H1 (cell line): ENCODE data around the gene NHSL2. TPM values are rescaled to one million over a fixed set of nuclear protein-coding genes. Genes with fewer than 3 reads are reported as not detected.

Experiments
- CTCF ChIA-PET: fragments of 300-600 bp; sonication (Branson Sonifier 250); formaldehyde crosslinking; loops from one replicate; lab custom pipeline; 2021; ENCODE audit not compliant: partially characterized antibody; lab: Charles Lee
- POLR2A ChIA-PET: fragments of 300-600 bp; sonication (Branson Sonifier 250); formaldehyde crosslinking; loops from one replicate; lab custom pipeline; 2021; ENCODE audit warnings: inconsistent platforms; ENCODE audit not compliant: partially characterized antibody; lab: Charles Lee
- DNase-seq, 2 experiments: peaks; one replicate each; pipeline versions ENCODE4 v3.0.0 to v3.0.0-alpha.2; 2010 to 2022; ENCODE audit warnings: low spot score in 2 of 2, low read depth in 1 of 2, mixed read lengths in 1 of 2
- FAIRE-seq: peaks from 2 replicates; lab custom pipeline; 2011; peaks lifted over from hg19 to GRCh38; lab: Jason Lieb, UNC
- H2AFZ ChIP-seq: 2 replicates; pipeline ENCODE4 v1.8.1; 2012; ENCODE audit warnings: low read length, inconsistent platforms
- H2AK5ac ChIP-seq: 2 replicates; pipeline ENCODE4 v1.6.1; 2013; ENCODE audit warnings: low read depth, low read length
- H2BK120ac ChIP-seq: replicated peaks from 2 replicates; pipeline ENCODE3; 2013; ENCODE audit warnings: low read depth, low read length, inconsistent platforms
- H2BK12ac ChIP-seq: 2 replicates; pipeline ENCODE4 v1.6.1; 2013; ENCODE audit warnings: low read depth, low read length
- H2BK15ac ChIP-seq: 2 replicates; pipeline ENCODE4 v1.6.1; 2013; ENCODE audit warnings: low read length
- H2BK20ac ChIP-seq: 2 replicates; pipeline ENCODE4 v1.6.1; 2013; ENCODE audit warnings: low read length
- H2BK5ac ChIP-seq: 2 replicates; pipeline ENCODE4 v1.6.1; 2013; ENCODE audit warnings: low read depth, low read length
- H3K14ac ChIP-seq: 2 replicates; pipeline ENCODE4 v1.6.1; 2013; ENCODE audit warnings: inconsistent platforms; ENCODE audit not compliant: insufficient read length
- H3K18ac ChIP-seq: 2 replicates; pipeline ENCODE4 v1.6.1; 2013; ENCODE audit warnings: low read length; ENCODE audit errors: extremely low read depth
- H3K23ac ChIP-seq: 2 replicates; pipeline ENCODE4 v1.6.1; 2013; ENCODE audit warnings: inconsistent platforms; ENCODE audit not compliant: insufficient read length
- H3K23me2 ChIP-seq: 2 replicates; pipeline ENCODE4 v1.6.1; 2013; ENCODE audit warnings: low read depth, low read length
- H3K27ac ChIP-seq: 2 replicates; pipeline ENCODE4 v1.6.1; 2011; ENCODE audit warnings: low read depth, low read length, inconsistent platforms
- H3K27me3 ChIP-seq, 4 experiments: replicated peaks in 1 of 4; 1 replicate in 1 of 4; 2 replicates in 3 of 4; pipeline versions ENCODE4 v1.6.1 to v1.8.1; 2011 to 2013; ENCODE audit warnings: low read length in 3 of 4, mild to moderate bottlenecking in 3 of 4, inconsistent platforms in 2 of 4, mixed read lengths in 2 of 4, moderate library complexity in 1 of 4; ENCODE audit not compliant: control insufficient read depth in 3 of 4, insufficient read depth in 3 of 4; ENCODE audit errors: extremely low read depth in 1 of 4
- H3K36me3 ChIP-seq, 4 experiments: 2 replicates each; pipeline versions ENCODE4 v1.6.1 to v1.8.1; 2011 to 2013; ENCODE audit warnings: mild to moderate bottlenecking in 4 of 4, low read length in 3 of 4, moderate library complexity in 2 of 4, control low read depth in 1 of 4, inconsistent platforms in 1 of 4; ENCODE audit not compliant: insufficient read depth in 4 of 4, control insufficient read depth in 2 of 4
- H3K4ac ChIP-seq: replicated peaks from 2 replicates; pipeline ENCODE3; 2013; ENCODE audit warnings: low read length, low read depth, mixed read lengths, inconsistent platforms; ENCODE audit not compliant: insufficient read length
- H3K4me1 ChIP-seq, 4 experiments: replicated peaks in 1 of 4; 1 replicate in 1 of 4; 2 replicates in 3 of 4; pipeline versions ENCODE4 v1.6.1 to v1.8.1; 2011 to 2013; ENCODE audit warnings: low read length in 3 of 4, inconsistent platforms in 2 of 4, mixed read lengths in 1 of 4; ENCODE audit not compliant: insufficient read depth in 4 of 4, control insufficient read depth in 3 of 4
- H3K4me2 ChIP-seq, 2 experiments: 2 replicates each; pipeline versions ENCODE4 v1.6.1 to v1.8.1; 2011 to 2013; ENCODE audit warnings: low read depth in 2 of 2, low read length in 2 of 2, control low read depth in 1 of 2, inconsistent platforms in 1 of 2, mild to moderate bottlenecking in 1 of 2; ENCODE audit not compliant: insufficient read depth in 1 of 2
- H3K4me3 ChIP-seq, 4 experiments: fragments of 200-600, 300-600 bp in 1 of 4; sonication (generic), shearing (Covaris generic), sonication (Bioruptor Twin) in 1 of 4; 2 replicates each; pipeline versions ENCODE4 v1.5.1 to v1.8.1; 2011 to 2016; ENCODE audit warnings: low read length in 4 of 4, low read depth in 3 of 4, control low read depth in 2 of 4, inconsistent platforms in 2 of 4, mild to moderate bottlenecking in 2 of 4, mixed read lengths in 1 of 4, moderate library complexity in 1 of 4; ENCODE audit not compliant: insufficient read depth in 2 of 4; ENCODE audit errors: extremely low read depth in 1 of 4
- H3K56ac ChIP-seq: replicated peaks from 2 replicates; pipeline ENCODE3; 2013; ENCODE audit warnings: low read depth, mild to moderate bottlenecking, mixed read lengths, low read length, inconsistent platforms; ENCODE audit not compliant: insufficient read length
- H3K79me1 ChIP-seq: 2 replicates; pipeline ENCODE4 v1.6.1; 2013; ENCODE audit warnings: low read depth, low read length, control low read depth
- H3K79me2 ChIP-seq, 2 experiments: 2 replicates each; pipeline versions ENCODE4 v1.6.1 to v1.8.1; 2012 to 2013; ENCODE audit warnings: low read length in 2 of 2, mild to moderate bottlenecking in 2 of 2, inconsistent platforms in 1 of 2; ENCODE audit not compliant: insufficient read depth in 2 of 2, control insufficient read depth in 1 of 2
- H3K9ac ChIP-seq, 4 experiments: replicated peaks in 1 of 4; 1 replicate in 1 of 4; 2 replicates in 3 of 4; pipeline versions ENCODE4 v1.6.1 to v1.8.1; 2011 to 2013; ENCODE audit warnings: low read depth in 3 of 4, low read length in 3 of 4, control low read depth in 2 of 4, mild to moderate bottlenecking in 2 of 4, moderate library complexity in 2 of 4, inconsistent platforms in 1 of 4; ENCODE audit errors: extremely low read depth in 1 of 4
- H3K9me3 ChIP-seq, 2 experiments: 2 replicates each; pipeline versions ENCODE4 v1.6.1 to v1.8.1; 2012 to 2013; ENCODE audit warnings: mild to moderate bottlenecking in 2 of 2, moderate library complexity in 2 of 2, control low read depth in 1 of 2, inconsistent platforms in 1 of 2, low read depth in 1 of 2, low read length in 1 of 2, mixed read lengths in 1 of 2; ENCODE audit not compliant: insufficient read depth in 2 of 2
- H4K20me1 ChIP-seq, 2 experiments: replicated peaks in 1 of 2; 2 replicates each; pipeline versions ENCODE3 to v1.8.1; 2011 to 2013; ENCODE audit warnings: inconsistent platforms in 2 of 2, low read length in 2 of 2, mild to moderate bottlenecking in 1 of 2; ENCODE audit not compliant: insufficient read depth in 2 of 2, control insufficient read depth in 1 of 2
- H4K5ac ChIP-seq: 2 replicates; pipeline ENCODE4 v1.6.1; 2013; ENCODE audit warnings: low read length, low read depth, mixed read lengths, inconsistent platforms; ENCODE audit not compliant: insufficient read length
- H4K8ac ChIP-seq: 2 replicates; pipeline ENCODE4 v1.8.0; 2013; ENCODE audit warnings: mild to moderate bottlenecking, moderate library complexity, low read length, inconsistent platforms; ENCODE audit not compliant: insufficient read depth; ENCODE audit errors: extremely low read depth
- H4K91ac ChIP-seq: replicated peaks from 2 replicates; pipeline ENCODE3; 2013; ENCODE audit warnings: low read length, mixed read lengths, inconsistent platforms; ENCODE audit not compliant: insufficient read length
- CBX5 ChIP-seq: fragments of 300-800, 300-1000 bp; sonication (generic); IDR thresholded peaks from 2 replicates; pipeline ENCODE4 v1.7.1; 2016; ENCODE audit warnings: antibody characterized with exemption, low read length, low read depth
- CTCF ChIP-seq, 3 experiments: IDR thresholded peaks; 1 replicate in 2 of 3; 2 replicates in 1 of 3; pipeline versions ENCODE4 v1.5.1 to v1.6.1; 2011; ENCODE audit warnings: low read length in 3 of 3, mild to moderate bottlenecking in 3 of 3, inconsistent platforms in 2 of 3, low read depth in 1 of 3, moderate library complexity in 1 of 3; ENCODE audit not compliant: insufficient read depth in 1 of 3; ENCODE audit errors: control extremely low read depth in 1 of 3
- FOSL1 ChIP-seq: IDR thresholded peaks from 2 replicates; pipeline ENCODE4 v1.6.1; 2011; ENCODE audit warnings: mild to moderate bottlenecking, low read depth, low read length, moderate library complexity; ENCODE audit not compliant: insufficient read depth
- JUN ChIP-seq: IDR thresholded peaks from 2 replicates; pipeline ENCODE4 v1.6.1; 2011; ENCODE audit warnings: low read depth, mild to moderate bottlenecking, improper control_type of control experiment, low read length
- JUND ChIP-seq: IDR thresholded peaks from 2 replicates; pipeline ENCODE4 v1.6.1; 2011; ENCODE audit warnings: mild to moderate bottlenecking, improper control_type of control experiment, low read length
- PHF8 ChIP-seq: fragments of 200-600 bp; sonication (generic); conservative IDR thresholded peaks from 2 replicates; pipeline ENCODE4 v1.7.1; 2012; ENCODE audit warnings: low read depth, mild to moderate bottlenecking, inconsistent platforms, low read length, moderate library complexity
- POU5F1 ChIP-seq: IDR thresholded peaks from 2 replicates; pipeline ENCODE4 v1.6.1; 2011; ENCODE audit warnings: low read depth, mild to moderate bottlenecking, low read length, moderate library complexity
- RNF2 ChIP-seq: fragments of 200-900, 300-1000 bp; sonication (generic); IDR thresholded peaks from 2 replicates; pipeline ENCODE4 v1.7.1; 2016; ENCODE audit warnings: borderline replicate concordance, low read depth, mild to moderate bottlenecking, antibody characterized with exemption, low read length; ENCODE audit not compliant: poor library complexity, severe bottlenecking; ENCODE audit errors: missing control alignments
- SRF ChIP-seq: IDR thresholded peaks from 2 replicates; pipeline ENCODE4 v1.6.1; 2011; ENCODE audit warnings: mild to moderate bottlenecking, low read depth, low read length, moderate library complexity
- SUZ12 ChIP-seq: fragments of 200-600 bp; sonication (generic); IDR thresholded peaks from 2 replicates; pipeline ENCODE4 v1.6.1; 2012; ENCODE audit warnings: mild to moderate bottlenecking, inconsistent platforms, low read length, moderate library complexity, mixed read lengths
- WGBS, 2 experiments: shearing (Covaris generic) in 1 of 2; methylation state at CpG; one replicate each; pipeline versions ENCODE4 v1.1.6 to v1.1.7; 2013 to 2015; ENCODE audit warnings: low lambda C conversion rate in 2 of 2, mixed read lengths in 2 of 2, inconsistent platforms in 1 of 2, low coverage in 1 of 2, missing lambda C conversion rate in 1 of 2; ENCODE audit not compliant: insufficient replicate concordance in 2 of 2, insufficient coverage in 1 of 2, insufficient read length in 1 of 2; ENCODE audit errors: extremely low coverage in 1 of 2, missing lambda C conversion rate in 1 of 2; 5-methylcytosine and 5-hydroxymethylcytosine counted together
- polyA plus RNA-seq, 7 experiments: library from polyadenylated mRNA; depleted of rRNA in 3 of 7; stranded (reverse) in 5 of 7; unstranded in 2 of 7; fragments of >200 nt in 5 of 7; fragments of 200-250 nt in 2 of 7; gene quantifications; 1 replicate in 5 of 7; 2 replicates in 1 of 7; 4 replicates in 1 of 7; pipeline versions ENCODE4 v1.2.1 to v1.2.3, GENCODE V29; 2011 to 2013; ENCODE audit warnings: missing spikeins in 2 of 7, mixed read lengths in 2 of 7
- total RNA-seq: library from RNA; stranded (reverse); fragmentation: NEBNext Ultra II Directional; extraction: Animal tissue kit (Norgen Biotek cat#: 25700); gene quantifications from 2 replicates; pipeline ENCODE4 v1.2.1, GENCODE V29; 2021

Gene NHSL2
- total and polyA plus RNA-seq, 2 of the 8 experiments (the other 6 are each of a cell fraction or from before 2014, with no cell fraction given), result 3.7 to 7.2 TPM

- 100% methylated on average over 3 of the region's 3 CpGs; no CpG with 5 or more reads in 1 of the 2 experiments for WGBS, 2 experiments
- Histone ChIP-seq H2BK120ac (no peak overlapping the region), H3K4me3 (no peak overlapping the region), H3K4ac (no peak overlapping the region), H3K27ac (no peak overlapping the region), H3K23me2 (no peaks in the 10 kb centered on the region), H3K79me1 (no peaks in the 10 kb centered on the region), H3K14ac (no peak overlapping the region), H2BK15ac (no peak overlapping the region), H4K91ac (no peak overlapping the region), H2BK12ac (no peak overlapping the region), H4K8ac (no peak overlapping the region), H3K56ac (no peak overlapping the region), H2AK5ac (no peak overlapping the region), H4K5ac (no peak overlapping the region), H3K18ac (no peak overlapping the region), H3K79me2 (no peaks in the 10 kb centered on the region), H3K36me3 (peaks cover 0 to 2% (median 0%) of the 10 kb centered on the region in 4 experiments; a peak in 1 of 8 replicates), H4K20me1 (peaks cover 0 to 1% of the 10 kb centered on the region in 2 experiments), H3K23ac (no peak overlapping the region), H3K9me3 (no peaks in the 10 kb centered on the region), H2BK20ac (no peak overlapping the region), H3K9ac (no peak overlapping the region), H2AFZ (no peak overlapping the region), H3K27me3 (peaks cover 0 to 2% (median 0%) of the 10 kb centered on the region in 4 experiments; a peak in 3 of 7 replicates), H3K4me1 (peaks cover 0 to 7% (median 1%) of the 10 kb centered on the region in 4 experiments; a peak in 3 of 7 replicates), H2BK5ac (no peak overlapping the region), H3K4me2 (no peak overlapping the region)
- CTCF ChIA-PET, result interaction anchor here (1.1 to 7.3 kb wide), 16 partner anchors 9 to 111 kb away, joined by 3 to 51 read pairs (median 10); partner anchors contain the start of genes NHSL2 and RTL5
- POLR2A ChIA-PET, result interaction anchor here (1.9 kb wide), 1 partner anchor 24 kb away, joined by 6 read pairs; no protein-coding TSS in a partner anchor
- TF ChIP-seq JUND, result no peak
- no peak for TF ChIP-seq CBX5
- no peak for TF ChIP-seq SRF
- TF ChIP-seq JUN, result no peak
- TF ChIP-seq FOSL1, result no peak
- TF ChIP-seq SUZ12, result no peak
- no peak for TF ChIP-seq POU5F1
- no peak for TF ChIP-seq RNF2
- TF ChIP-seq PHF8, result no peak
- TF ChIP-seq CTCF (IDR thresholded peaks at IDR 0.05; ENCODE audit: control extremely low read depth in 1 of 3, insufficient read depth in 1 of 3, low read depth in 1 of 3, low read length in 3 of 3), result no peak
- FAIRE-seq, result no peak
- DNase-seq, result no peak
Measured at GRCh38 chrX:72020788-72021187, 110.1 kb downstream of the NHSL2 start.
